K562 (cell line): Measurements from ENCODE around the gene FOSL2. TPM values are rescaled to one million over a fixed set of nuclear protein-coding genes. Genes with fewer than 3 reads are reported as not detected.

Source experiments
- DEAF1 ChIP-seq: fragments of 450-650 bp; formaldehyde crosslinking; IDR thresholded peaks from 2 replicates; pipeline ENCODE4 v1.4.0; 2020; ENCODE audit warnings: mild to moderate bottlenecking, moderate library complexity
- EP400 ChIP-seq: fragments of 450-650 bp; IDR thresholded peaks from 2 replicates; pipeline ENCODE4 v1.6.1; 2017; ENCODE audit warnings: antibody characterized with exemption, mild to moderate bottlenecking, moderate library complexity
- FOS ChIP-seq: IDR thresholded peaks from 3 replicates; pipeline ENCODE4 v1.6.1; 2011; ENCODE audit not compliant: insufficient read length; ENCODE audit errors: extremely low read depth
- GTF2B ChIP-seq: IDR thresholded peaks from 2 replicates; pipeline ENCODE4 v1.6.1; 2011; ENCODE audit not compliant: insufficient read length; ENCODE audit errors: extremely low read depth
- HIVEP1 ChIP-seq: fragments of 250-450 bp; sonication (Bioruptor Pico); IDR thresholded peaks from 2 replicates; pipeline ENCODE4 v1.4.0; 2020; ENCODE audit warnings: mild to moderate bottlenecking
- HMBOX1 ChIP-seq: sonication (generic); IDR thresholded peaks from 2 replicates; pipeline ENCODE4 v1.6.1; 2016
- KDM5B ChIP-seq: fragments of 200-600 bp; sonication (generic); IDR thresholded peaks from 2 replicates; pipeline ENCODE4 v1.6.1; 2012; ENCODE audit warnings: low read depth, mild to moderate bottlenecking, moderate library complexity, low read length, control low read depth, inconsistent platforms; ENCODE audit not compliant: insufficient replicate concordance
- KLF1 ChIP-seq: fragments of 450-650 bp; IDR thresholded peaks from 2 replicates; pipeline ENCODE4 v1.6.1; 2016; ENCODE audit warnings: missing genetic modification characterization, missing compliant biosample characterization
- LCOR ChIP-seq: sonication (generic); formaldehyde crosslinking; IDR thresholded peaks from 2 replicates; pipeline ENCODE4 v1.8.0; 2022; ENCODE audit warnings: mild to moderate bottlenecking, missing genetic modification reagents
- MLLT1 ChIP-seq, 2 experiments: fragments of 450-650 bp; IDR thresholded peaks; 2 replicates each; pipeline ENCODE4 v1.6.1; 2016
- NR4A1 ChIP-seq, 2 experiments: fragments of 250-450 bp in 1 of 2; fragments of 450-650 bp in 1 of 2; sonication (Bioruptor Pico) in 1 of 2; IDR thresholded peaks; 2 replicates each; pipeline versions ENCODE4 v1.4.0 to v1.6.1; 2016 to 2020; ENCODE audit warnings: mild to moderate bottlenecking in 2 of 2, missing compliant biosample characterization in 1 of 2, missing genetic modification characterization in 1 of 2, moderate library complexity in 1 of 2
- RBBP5 ChIP-seq: fragments of 200-600 bp; sonication (generic); IDR thresholded peaks from 2 replicates; pipeline ENCODE4 v1.6.1; 2012; ENCODE audit warnings: borderline replicate concordance, mild to moderate bottlenecking, low read length, control low read depth, inconsistent platforms; ENCODE audit not compliant: insufficient read depth, poor library complexity, severe bottlenecking
- RBFOX2 ChIP-seq: fragments of 200-400 bp; formaldehyde crosslinking; IDR thresholded peaks from 2 replicates; pipeline ENCODE4 v1.6.1; 2017; ENCODE audit warnings: low read depth, mild to moderate bottlenecking, low read length, moderate library complexity
- SMARCE1 ChIP-seq: fragments of 450-650 bp; IDR thresholded peaks from 2 replicates; pipeline ENCODE4 v1.7.1; 2016; ENCODE audit warnings: mild to moderate bottlenecking
- TCF3 ChIP-seq: sonication (generic); formaldehyde crosslinking; IDR thresholded peaks from 2 replicates; pipeline ENCODE4 v1.4.0; 2020; ENCODE audit warnings: mild to moderate bottlenecking, missing genetic modification reagents
- TCF7L2 ChIP-seq: fragments of 150-350 bp; IDR thresholded peaks from 2 replicates; pipeline ENCODE4 v1.6.1; 2016; ENCODE audit warnings: low read depth, mild to moderate bottlenecking, low read length, moderate library complexity
- TOE1 ChIP-seq, 2 experiments: fragments of 450-650 bp in 1 of 2; sonication (generic) in 1 of 2; formaldehyde crosslinking in 1 of 2; IDR thresholded peaks; 2 replicates each; pipeline versions ENCODE4 v1.7.1 to v1.8.0; 2016 to 2022; ENCODE audit warnings: borderline replicate concordance in 2 of 2, mild to moderate bottlenecking in 2 of 2, antibody characterized with exemption in 1 of 2, inconsistent platforms in 1 of 2, low read depth in 1 of 2, missing genetic modification reagents in 1 of 2, moderate library complexity in 1 of 2
- ZNF212 ChIP-seq: fragments of 450-650 bp; formaldehyde crosslinking; IDR thresholded peaks from 2 replicates; pipeline ENCODE4 v1.4.0; 2020; ENCODE audit warnings: mild to moderate bottlenecking
- ZNF445 ChIP-seq: fragments of 250-450 bp; sonication (Bioruptor Pico); IDR thresholded peaks from 2 replicates; pipeline ENCODE4 v1.4.0; 2020; ENCODE audit warnings: low read depth, mild to moderate bottlenecking, moderate library complexity
- ZNF589 ChIP-seq: fragments of 200-800 bp; sonication (Bioruptor generic); IDR thresholded peaks from 2 replicates; pipeline ENCODE4 v1.6.1; 2016; ENCODE audit warnings: low read depth, missing genetic modification characterization, missing compliant biosample characterization
- polyA plus RNA-seq, 8 experiments: library from polyadenylated mRNA; depleted of rRNA in 4 of 8; stranded (reverse) in 5 of 8; unstranded in 3 of 8; fragments of >200 nt; fragmentation: Nextera tagmentation in 2 of 8; fragmentation: Illumina TruSeq in 1 of 8; extraction: Ambion mirVana in 2 of 8; extraction: Trizol in 1 of 8; gene quantifications; 2 replicates each; pipeline versions ENCODE4 v1.2.1 to v1.2.3, GENCODE V29; 2011 to 2014; ENCODE audit warnings: inconsistent platforms in 1 of 8, missing spikeins in 1 of 8
- total RNA-seq, 7 experiments: library from RNA; depleted of rRNA in 6 of 7; stranded (reverse); fragments of >200 nt in 6 of 7; fragmentation: Illumina TruSeq in 2 of 7; extraction: Trizol in 2 of 7; gene quantifications; 2 replicates each; pipeline versions ENCODE4 v1.2.1 to v1.2.3, GENCODE V29; 2011 to 2021; ENCODE audit warnings: low replicate concordance in 1 of 7

FOSL2 gene
- total and polyA plus RNA-seq, 9 of the 15 experiments (the other 6 are each of a cell fraction or from before 2014, with no cell fraction given) = 0.04 to 2.9 (median 0.80) TPM

GRCh38 chr2:28392297-28393113 is at the start of gene FOSL2 (continued):
- 0 out of 2 replicates have a peak, but pooled peaks have one; percentile 8 for TF ChIP-seq NR4A1 (CRISPR knock-in tag; IDR thresholded peaks at IDR 0.05)
- TF ChIP-seq NR4A1 (tag; IDR thresholded peaks at IDR 0.05) = no peak
- 0 out of 2 replicates have a peak, but pooled peaks have one; percentile 12 for TF ChIP-seq ZNF212 (CRISPR knock-in tag)
- peak; percentile 75; the same call in 1 of the 2 replicates for TF ChIP-seq TOE1 (IDR thresholded peaks at IDR 0.05; ENCODE audit: borderline replicate concordance)
- TF ChIP-seq TOE1 (CRISPR knock-in tag; IDR thresholded peaks at IDR 0.05; ENCODE audit: borderline replicate concordance, low read depth) = no peak
- TF ChIP-seq EP400 = peak; percentile 81
- TF ChIP-seq TCF3 (CRISPR knock-in tag) = no peak
- TF ChIP-seq DEAF1 (CRISPR knock-in tag) = peak; percentile 78
- TF ChIP-seq MLLT1 (IDR thresholded peaks at IDR 0.05) = peak in 1 of 2 experiments; percentile 85; a peak in 2 of 4 replicates
- no peak for TF ChIP-seq GTF2B
- TF ChIP-seq FOS = peak; percentile 52
- peak; percentile 84 for TF ChIP-seq LCOR (CRISPR knock-in tag)
- TF ChIP-seq ZNF589 (CRISPR knock-in tag) = 0 out of 2 replicates have a peak, but pooled peaks have one; percentile 14
- TF ChIP-seq HMBOX1 = no peak; the same call in 1 of the 2 replicates
- no peak for TF ChIP-seq RBBP5
- peak; percentile 84 for TF ChIP-seq RBFOX2
- TF ChIP-seq SMARCE1 = peak; percentile 60; the same call in 1 of the 2 replicates
- TF ChIP-seq HIVEP1 = peak; percentile 95
- TF ChIP-seq TCF7L2 = peak; percentile 44; the same call in 1 of the 2 replicates
- 0 out of 2 replicates have a peak, but pooled peaks have one; percentile 33 for TF ChIP-seq KLF1
- no peak for TF ChIP-seq ZNF445
- TF ChIP-seq KDM5B = peak; percentile 58
